HG03139 (cell line): Measurements from ENCODE around the gene CPNE5.

Experiments
- ATAC-seq: cut with Tn5 transposase; IDR thresholded peaks from one replicate; pipeline ENCODE4 v1.9.1; 2021; ENCODE audit not compliant: unreplicated experiment

CPNE5 gene

GRCh38 chr6:36838896-36839748 lies at the start of gene CPNE5:
TSS of gene CPNE5 (minus strand) at chr6:36839444. CDS start at chr6:36839377, 67 bp downstream.
- no peak for ATAC-seq

GRCh38 chr6:36888115-36888643 lies 48.9 kb upstream of the CPNE5 start:
- no peak for ATAC-seq

GRCh38 chr6:36886950-36887618 lies 47.8 kb upstream of the CPNE5 start:
- ATAC-seq = no peak

GRCh38 chr6:36885461-36886401 lies 46.5 kb upstream of the CPNE5 start, which contains the start of gene C6orf89:
TSS of gene C6orf89 (plus strand) at chr6:36885952. CDS start at chr6:36899445, 13,493 bp downstream.
- ATAC-seq = peak; percentile 99

GRCh38 chr6:36884610-36885009 lies 45.4 kb upstream of the CPNE5 start:
- ATAC-seq = no peak

GRCh38 chr6:36875250-36875633 lies 36.0 kb upstream of the CPNE5 start:
- ATAC-seq = no peak

GRCh38 chr6:36874443-36875249 lies 35.4 kb upstream of the CPNE5 start, which contains the start of gene PPIL1:
TSS of gene PPIL1 (minus strand) at chr6:36874803. CDS start at chr6:36874772, 31 bp downstream.
- peak; percentile 66 for ATAC-seq

GRCh38 chr6:36873612-36874442 lies 34.6 kb upstream of the CPNE5 start:
- ATAC-seq = no peak

GRCh38 chr6:36873115-36873514 lies 33.9 kb upstream of the CPNE5 start:
- no peak for ATAC-seq

GRCh38 chr6:36871686-36872085 lies 32.4 kb upstream of the CPNE5 start:
- ATAC-seq = no peak

- ATAC-seq = no peak
Observed at GRCh38 chr6:36867471-36868224, 28.4 kb upstream of the CPNE5 start.

GRCh38 chr6:36865835-36866234 lies 26.6 kb upstream of the CPNE5 start:
- ATAC-seq = no peak

- no peak for ATAC-seq
Observed at GRCh38 chr6:36863670-36864540, 24.7 kb upstream of the CPNE5 start.

GRCh38 chr6:36862848-36863382 lies 23.7 kb upstream of the CPNE5 start:
- no peak for ATAC-seq

GRCh38 chr6:36862164-36862847 lies 23.1 kb upstream of the CPNE5 start:
- ATAC-seq = no peak

GRCh38 chr6:36860126-36860525 lies 20.9 kb upstream of the CPNE5 start:
- ATAC-seq = no peak
